ENCODE measurements around the gene GNG2. TPM values are rescaled to one million over a fixed set of nuclear protein-coding genes. Genes with fewer than 3 reads are reported as not detected.
"Not testable (repeated sequence)": the region's sequence is repeated elsewhere in the genome, so short reads cannot be mapped to it uniquely, and the experiment has no call there.

Gene GNG2
- total and polyA plus RNA-seq, 7 experiments from 2014 or later = 62.1 to 199 (median 117) TPM

- DNase-seq = peak in 7 of 9 donors; percentile 16 to 56 (median 42)
- H3K27ac Mint-ChIP-seq = peak overlapping the region in 8 of 9 donors; percentile 54 to 94 (median 75)
- Histone ChIP-seq H3K27ac (ENCODE audit: low read depth, low read length) (no peak overlapping the region), H3K9me3 (ENCODE audit: control insufficient read depth in 2 of 3, low read length in 3 of 3) (peaks cover 0 to 8% (median 0%) of the 10 kb centered on the region in 3 experiments), H3K4me1 (ENCODE audit: control insufficient read depth in 2 of 2, insufficient read depth in 2 of 2, low read length in 2 of 2) (peaks cover 36% of the 10 kb centered on the region in 2 donors), H3K36me3 (ENCODE audit: control insufficient read depth in 2 of 3, insufficient read depth in 3 of 3, low read length in 3 of 3) (peaks cover 0 to 12% (median 0%) of the 10 kb centered on the region in 3 experiments), H3K4me3 (ENCODE audit: low read length) (no peak overlapping the region), H3K27me3 (ENCODE audit: control insufficient read depth in 2 of 2, insufficient read depth in 2 of 2, low read length in 2 of 2) (no peaks in the 10 kb centered on the region)
- ChIA-PET CTCF (interaction anchor here (0.7 kb wide), 1 partner anchor 15 kb away, joined by 3 read pairs; no protein-coding TSS in a partner anchor), POLR2A (interaction anchor here (0.6 to 1.7 kb wide), 4 partner anchors 8 to 55 kb away, joined by 3 to 7 read pairs (median 4); no protein-coding TSS in a partner anchor)
- intact Hi-C loops (cut with micrococcal nuclease) = loop anchor here in 1 of 2 donors (1.0 to 2.0 kb wide), 2 partner anchors 8 to 55 kb away; no protein-coding TSS in a partner anchor
- peak; percentile 66 for ATAC-seq
- peak overlapping the region in 5 of 10 donors; percentile 7 to 59 (median 30) for H3K4me3 Mint-ChIP-seq
- H3K36me3 Mint-ChIP-seq = peaks cover 4 to 75% (median 52%) of the 10 kb centered on the region in 5 donors
- peaks cover 39 to 84% (median 75%) of the 10 kb centered on the region in 7 donors for H3K4me1 Mint-ChIP-seq
- no peaks in the 10 kb centered on the region for H3K27me3 Mint-ChIP-seq
- peaks cover 0 to 35% (median 6%) of the 10 kb centered on the region in 11 donors for H3K9me3 Mint-ChIP-seq
These were observed 41.1 kb downstream of the GNG2 start for GRCh38 chr14:51901475-51902024.

- peak in 5 of 9 donors; percentile 5 to 69 (median 36) for DNase-seq
- H3K36me3 Mint-ChIP-seq = peaks cover 0 to 70% (median 49%) of the 10 kb centered on the region in 5 donors
- not testable (repeated sequence) for H3K27me3 Mint-ChIP-seq; H3K27me3 ChIP-seq (ENCODE audit: control insufficient read depth in 2 of 2, insufficient read depth in 2 of 2, low read length in 2 of 2); H3K4me3 ChIP-seq (ENCODE audit: low read length); H3K9me3 ChIP-seq (ENCODE audit: control insufficient read depth in 2 of 3, low read length in 3 of 3)
- intact Hi-C loops (cut with micrococcal nuclease) = loop anchor here (1.0 to 5.0 kb wide), 6 partner anchors 13 to 58 kb away; partner anchors contain the start of gene GNG2 (in 2 of the 2)
- ATAC-seq = peak; percentile 84
- peak overlapping the region in 7 of 10 donors; percentile 4 to 54 (median 33) for H3K4me3 Mint-ChIP-seq
- ChIA-PET POLR2A (interaction anchor here (0.6 to 1.4 kb wide), 5 partner anchors 11 to 82 kb away, joined by 3 read pairs; no protein-coding TSS in a partner anchor), CTCF (interaction anchor here (0.8 to 1.5 kb wide), 2 partner anchors 12 to 45 kb away, joined by 3 read pairs; no protein-coding TSS in a partner anchor)
- peaks cover 27 to 71% (median 52%) of the 10 kb centered on the region in 7 donors for H3K4me1 Mint-ChIP-seq
- Histone ChIP-seq H3K36me3 (ENCODE audit: control insufficient read depth in 2 of 3, insufficient read depth in 3 of 3, low read length in 3 of 3) (peaks cover 0 to 12% (median 0%) of the 10 kb centered on the region in 3 experiments), H3K4me1 (ENCODE audit: control insufficient read depth in 2 of 2, insufficient read depth in 2 of 2, low read length in 2 of 2) (peaks cover 17 to 23% of the 10 kb centered on the region in 2 donors), H3K27ac (ENCODE audit: low read depth, low read length) (peak overlapping the region; percentile 50)
- H3K9me3 Mint-ChIP-seq = peaks cover 0 to 29% (median 6%) of the 10 kb centered on the region in 11 donors
- peak overlapping the region; percentile 59 to 86 (median 81) for H3K27ac Mint-ChIP-seq
These were observed 45.3 kb downstream of the GNG2 start for GRCh38 chr14:51905656-51906121.

- intact Hi-C loops (cut with micrococcal nuclease) = loop anchor here in 1 of 2 donors (5.0 kb wide), 1 partner anchor 46 kb away; the partner anchor contains the start of gene GNG2
- Mint-ChIP-seq H3K9me3 (peaks cover 0 to 29% (median 6%) of the 10 kb centered on the region in 11 donors), H3K4me3 (no peak overlapping the region), H3K36me3 (peaks cover 0 to 69% (median 51%) of the 10 kb centered on the region in 5 donors), H3K27me3 (no peaks in the 10 kb centered on the region), H3K27ac (peak overlapping the region in 1 of 9 donors; percentile 15), H3K4me1 (peaks cover 42 to 84% (median 67%) of the 10 kb centered on the region in 7 donors)
- Histone ChIP-seq H3K9me3 (ENCODE audit: control insufficient read depth in 2 of 3, low read length in 3 of 3) (peaks cover 0 to 8% (median 0%) of the 10 kb centered on the region in 3 experiments), H3K36me3 (ENCODE audit: control insufficient read depth in 2 of 3, insufficient read depth in 3 of 3, low read length in 3 of 3) (peaks cover 0 to 12% (median 0%) of the 10 kb centered on the region in 3 experiments), H3K27me3 (ENCODE audit: control insufficient read depth in 2 of 2, insufficient read depth in 2 of 2, low read length in 2 of 2) (no peaks in the 10 kb centered on the region), H3K4me1 (ENCODE audit: control insufficient read depth in 2 of 2, insufficient read depth in 2 of 2, low read length in 2 of 2) (peaks cover 20 to 21% of the 10 kb centered on the region in 2 donors), H3K27ac (ENCODE audit: low read depth, low read length) (no peak overlapping the region), H3K4me3 (ENCODE audit: low read length) (no peak overlapping the region)
- ATAC-seq (no peak), DNase-seq (no peak)
- ChIA-PET POLR2A (no interaction called here), CTCF (interaction anchor here (1.0 kb wide), 1 partner anchor 11 kb away, joined by 3 read pairs; no protein-coding TSS in a partner anchor)
These were observed 47.7 kb downstream of the GNG2 start for GRCh38 chr14:51908086-51908485.

- ATAC-seq (no peak), DNase-seq (no peak)
- no peaks in the 10 kb centered on the region for H3K27me3 ChIP-seq (ENCODE audit: control insufficient read depth in 2 of 2, insufficient read depth in 2 of 2, low read length in 2 of 2)
- H3K4me3 ChIP-seq (ENCODE audit: low read length) = no peak overlapping the region
- peak overlapping the region in 3 of 10 donors; percentile 1 to 30 (median 15) for H3K4me3 Mint-ChIP-seq
- H3K9me3 Mint-ChIP-seq = peaks cover 0 to 5% (median 0%) of the 10 kb centered on the region in 11 donors
- H3K4me1 ChIP-seq (ENCODE audit: control insufficient read depth in 2 of 2, insufficient read depth in 2 of 2, low read length in 2 of 2) = peaks cover 12 to 23% of the 10 kb centered on the region in 2 donors
- no peak overlapping the region for H3K27ac ChIP-seq (ENCODE audit: low read depth, low read length)
- H3K36me3 ChIP-seq (ENCODE audit: control insufficient read depth in 2 of 3, insufficient read depth in 3 of 3, low read length in 3 of 3) = no peaks in the 10 kb centered on the region
- POLR2A ChIA-PET = interaction anchor here (0.6 to 1.4 kb wide), 2 partner anchors 20 to 588 kb away, joined by 3 read pairs; no protein-coding TSS in a partner anchor
- peak overlapping the region; percentile 8 to 83 (median 54) for H3K27ac Mint-ChIP-seq
- no peaks in the 10 kb centered on the region for H3K27me3 Mint-ChIP-seq
- CTCF ChIA-PET = no interaction called here
- H3K4me1 Mint-ChIP-seq = peaks cover 59 to 93% (median 78%) of the 10 kb centered on the region in 7 donors
- H3K36me3 Mint-ChIP-seq = peaks cover 5 to 58% (median 46%) of the 10 kb centered on the region in 5 donors
- intact Hi-C loops (cut with micrococcal nuclease) = no loop called here
- no peaks in the 10 kb centered on the region for H3K9me3 ChIP-seq (ENCODE audit: control insufficient read depth in 2 of 3, low read length in 3 of 3)
These were observed 51.8 kb downstream of the GNG2 start for GRCh38 chr14:51912112-51912786.

- Histone ChIP-seq H3K36me3 (ENCODE audit: control insufficient read depth in 2 of 3, insufficient read depth in 3 of 3, low read length in 3 of 3) (no peaks in the 10 kb centered on the region), H3K9me3 (ENCODE audit: control insufficient read depth in 2 of 3, low read length in 3 of 3) (no peaks in the 10 kb centered on the region), H3K4me3 (ENCODE audit: low read length) (no peak overlapping the region), H3K4me1 (ENCODE audit: control insufficient read depth in 2 of 2, insufficient read depth in 2 of 2, low read length in 2 of 2) (peaks cover 12 to 23% of the 10 kb centered on the region in 2 donors), H3K27ac (ENCODE audit: low read depth, low read length) (no peak overlapping the region), H3K27me3 (ENCODE audit: control insufficient read depth in 2 of 2, insufficient read depth in 2 of 2, low read length in 2 of 2) (no peaks in the 10 kb centered on the region)
- Mint-ChIP-seq H3K9me3 (peaks cover 0 to 5% (median 0%) of the 10 kb centered on the region in 11 donors), H3K27me3 (no peaks in the 10 kb centered on the region), H3K36me3 (peaks cover 5 to 56% (median 38%) of the 10 kb centered on the region in 5 donors), H3K4me3 (peak overlapping the region in 1 of 10 donors; percentile 21), H3K4me1 (peaks cover 54 to 91% (median 77%) of the 10 kb centered on the region in 7 donors), H3K27ac (peak overlapping the region in 3 of 9 donors; percentile 36 to 87 (median 57))
- no peak for ATAC-seq
- CTCF ChIA-PET = no interaction called here
- intact Hi-C loops (cut with micrococcal nuclease) = no loop called here
- DNase-seq = no peak
- POLR2A ChIA-PET = interaction anchor here (0.7 kb wide), 1 partner anchor 40 kb away, joined by 4 read pairs; no protein-coding TSS in a partner anchor
These were observed 53.9 kb downstream of the GNG2 start for GRCh38 chr14:51914310-51914709.

- Mint-ChIP-seq H3K4me3 (no peak overlapping the region), H3K9me3 (peaks cover 0 to 2% (median 0%) of the 10 kb centered on the region in 11 donors), H3K27ac (peak overlapping the region in 5 of 9 donors; percentile 5 to 74 (median 56)), H3K27me3 (no peaks in the 10 kb centered on the region), H3K36me3 (peaks cover 5 to 45% (median 31%) of the 10 kb centered on the region in 5 donors), H3K4me1 (peaks cover 43 to 89% (median 75%) of the 10 kb centered on the region in 7 donors)
- no peak overlapping the region for H3K27ac ChIP-seq (ENCODE audit: low read depth, low read length)
- H3K27me3 ChIP-seq (ENCODE audit: control insufficient read depth in 2 of 2, insufficient read depth in 2 of 2, low read length in 2 of 2) = no peaks in the 10 kb centered on the region
- H3K4me1 ChIP-seq (ENCODE audit: control insufficient read depth in 2 of 2, insufficient read depth in 2 of 2, low read length in 2 of 2) = peaks cover 5 to 23% of the 10 kb centered on the region in 2 donors
- H3K36me3 ChIP-seq (ENCODE audit: control insufficient read depth in 2 of 3, insufficient read depth in 3 of 3, low read length in 3 of 3) = no peaks in the 10 kb centered on the region
- ChIA-PET POLR2A (interaction anchor here (1.2 kb wide), 1 partner anchor 11 kb away, joined by 3 read pairs; no protein-coding TSS in a partner anchor), CTCF (no interaction called here)
- H3K9me3 ChIP-seq (ENCODE audit: control insufficient read depth in 2 of 3, low read length in 3 of 3) = no peaks in the 10 kb centered on the region
- ATAC-seq (no peak), DNase-seq (no peak)
- intact Hi-C loops (cut with micrococcal nuclease) = no loop called here
- no peak overlapping the region for H3K4me3 ChIP-seq (ENCODE audit: low read length)
These were observed 56.8 kb downstream of the GNG2 start for GRCh38 chr14:51917193-51917592.
